Brain microvascular endothelial cell (primary cell): ENCODE measurements around the gene SLC44A2.
"Not testable (repeated sequence)": the region's sequence is repeated elsewhere in the genome, so short reads cannot be mapped to it uniquely, and the experiment has no call there.

Source experiments
- DNase-seq: peaks from one replicate; pipeline ENCODE4 v3.0.0-alpha.2; 2020
- H3K27ac ChIP-seq: fragments of 250-450 bp; sonication (Bioruptor Pico); 2 replicates; pipeline ENCODE4 v1.5.1; 2020; ENCODE audit warnings: mild to moderate bottlenecking, moderate library complexity
- H3K27me3 ChIP-seq: fragments of 250-450 bp; sonication (Bioruptor Pico); replicated peaks from 2 replicates; pipeline ENCODE4 v1.5.1; 2020; ENCODE audit warnings: mild to moderate bottlenecking
- H3K36me3 ChIP-seq: fragments of 250-450 bp; sonication (Bioruptor Pico); replicated peaks from 2 replicates; pipeline ENCODE4 v1.5.1; 2020; ENCODE audit warnings: mild to moderate bottlenecking
- H3K4me3 ChIP-seq: 2 replicates; pipeline ENCODE4 v1.5.1; 2011; ENCODE audit warnings: low read depth, mild to moderate bottlenecking, control low read depth, low read length, moderate library complexity
- in situ Hi-C: cut with HindIII; loops from 2 replicates; pipeline ENCODE4 v1.10.0; 2017; ENCODE audit warnings: low sequenced_read_pairs, low pct_ligation_motif_present
- TF ChIP-seq, protein P1 (sequence below): IDR thresholded peaks from 2 replicates; pipeline ENCODE4 v1.5.1; 2011; ENCODE audit warnings: low read depth, mild to moderate bottlenecking, moderate library complexity, low read length, control low read depth, inconsistent platforms; ENCODE audit errors: missing control alignments

SLC44A2 gene

DNA sequence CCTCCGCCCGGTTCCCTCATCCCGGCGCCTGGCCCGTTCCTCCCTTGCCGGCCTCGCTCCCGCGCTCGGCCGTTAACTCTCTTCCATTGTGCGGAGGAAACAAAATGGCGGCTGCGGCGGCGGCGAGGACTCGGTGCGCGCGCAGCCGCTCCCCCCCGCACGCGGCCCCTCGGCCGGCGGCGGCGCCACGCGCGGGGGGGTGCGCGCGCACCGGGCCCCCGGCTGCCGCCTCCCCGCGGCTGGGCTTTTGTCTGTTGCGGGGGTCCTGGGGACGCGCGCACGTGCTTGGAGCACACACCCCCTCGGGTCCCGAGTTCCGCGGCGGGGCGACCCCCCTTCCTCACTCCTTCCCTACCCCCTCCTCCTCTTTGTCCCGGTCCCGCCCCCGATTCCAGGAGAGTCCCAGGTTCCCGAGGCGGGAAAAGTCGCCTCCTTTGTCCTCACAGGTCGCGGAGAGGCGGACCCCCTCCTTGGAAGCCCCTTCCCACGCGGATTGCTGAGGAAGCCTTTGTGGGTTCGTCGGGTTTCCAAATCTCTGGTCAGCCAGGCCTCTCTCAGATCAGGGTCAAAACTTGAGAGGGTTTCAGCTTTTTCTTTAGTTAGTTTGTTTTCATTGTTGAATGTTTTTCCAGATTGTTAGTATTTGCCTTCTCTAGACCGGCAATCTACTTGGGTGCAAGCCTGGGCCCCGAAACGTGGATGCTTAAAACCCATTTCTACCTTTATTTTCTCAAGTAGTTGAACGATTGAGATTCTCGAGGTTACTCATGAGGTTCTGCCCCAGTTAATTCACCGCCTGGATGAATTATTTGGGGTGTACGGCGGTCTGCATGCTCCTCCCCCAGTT, 29.5 kb downstream of the SLC44A2 start:
- peak overlapping the region; percentile 95 for H3K4me3 ChIP-seq
- H3K27me3 ChIP-seq = no peaks in the 10 kb centered on the region
- DNase-seq = no peak
- peak overlapping the region; percentile 91 for H3K27ac ChIP-seq
- TF ChIP-seq, protein P1, sequence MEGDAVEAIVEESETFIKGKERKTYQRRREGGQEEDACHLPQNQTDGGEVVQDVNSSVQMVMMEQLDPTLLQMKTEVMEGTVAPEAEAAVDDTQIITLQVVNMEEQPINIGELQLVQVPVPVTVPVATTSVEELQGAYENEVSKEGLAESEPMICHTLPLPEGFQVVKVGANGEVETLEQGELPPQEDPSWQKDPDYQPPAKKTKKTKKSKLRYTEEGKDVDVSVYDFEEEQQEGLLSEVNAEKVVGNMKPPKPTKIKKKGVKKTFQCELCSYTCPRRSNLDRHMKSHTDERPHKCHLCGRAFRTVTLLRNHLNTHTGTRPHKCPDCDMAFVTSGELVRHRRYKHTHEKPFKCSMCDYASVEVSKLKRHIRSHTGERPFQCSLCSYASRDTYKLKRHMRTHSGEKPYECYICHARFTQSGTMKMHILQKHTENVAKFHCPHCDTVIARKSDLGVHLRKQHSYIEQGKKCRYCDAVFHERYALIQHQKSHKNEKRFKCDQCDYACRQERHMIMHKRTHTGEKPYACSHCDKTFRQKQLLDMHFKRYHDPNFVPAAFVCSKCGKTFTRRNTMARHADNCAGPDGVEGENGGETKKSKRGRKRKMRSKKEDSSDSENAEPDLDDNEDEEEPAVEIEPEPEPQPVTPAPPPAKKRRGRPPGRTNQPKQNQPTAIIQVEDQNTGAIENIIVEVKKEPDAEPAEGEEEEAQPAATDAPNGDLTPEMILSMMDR = no peak
- H3K36me3 ChIP-seq = no peaks in the 10 kb centered on the region
- in situ Hi-C loops = no loop called here

DNA sequence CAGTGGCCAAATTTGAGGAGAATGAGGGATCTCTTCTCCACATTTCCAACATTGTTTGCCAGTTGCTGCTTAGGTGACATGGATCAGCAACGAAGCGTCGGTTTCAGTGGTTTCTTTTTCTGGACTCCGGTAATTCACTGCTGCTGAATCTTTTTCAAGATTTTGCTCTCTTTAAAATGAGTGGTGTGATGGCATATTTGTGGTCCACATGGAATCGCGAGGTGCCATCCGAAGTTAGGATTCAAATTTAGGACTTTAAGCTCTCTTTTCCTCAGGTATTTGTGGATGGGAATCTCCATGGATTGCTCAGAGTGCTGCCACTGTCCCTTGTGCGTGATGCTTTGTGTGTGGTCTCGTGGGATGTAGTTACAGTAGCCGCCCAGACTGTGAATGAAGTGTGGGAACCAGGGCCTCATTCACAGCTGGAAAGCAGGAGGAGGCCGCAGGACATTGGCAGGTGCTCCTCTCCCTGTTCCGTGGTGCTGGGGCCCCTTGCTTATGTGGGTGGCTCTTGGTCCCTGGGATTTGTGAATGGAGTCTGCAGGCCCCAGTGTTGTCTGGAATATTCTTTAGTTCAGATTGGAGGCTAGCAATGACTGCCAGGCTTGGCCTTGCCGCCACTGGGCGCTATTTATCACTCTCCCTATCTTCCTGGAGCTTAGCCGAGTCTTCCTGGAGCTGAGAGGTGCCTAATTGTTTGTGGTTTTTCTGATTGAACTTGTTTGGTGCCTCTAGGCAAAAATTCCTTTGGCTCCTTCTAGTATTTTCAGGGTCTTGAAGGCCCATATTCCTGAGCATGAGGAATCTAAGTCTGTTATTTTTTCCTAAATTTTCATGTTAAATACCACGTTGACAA, 30.3 kb downstream of the SLC44A2 start:
- in situ Hi-C loops = no loop called here
- peak; percentile 41 for DNase-seq

DNA sequence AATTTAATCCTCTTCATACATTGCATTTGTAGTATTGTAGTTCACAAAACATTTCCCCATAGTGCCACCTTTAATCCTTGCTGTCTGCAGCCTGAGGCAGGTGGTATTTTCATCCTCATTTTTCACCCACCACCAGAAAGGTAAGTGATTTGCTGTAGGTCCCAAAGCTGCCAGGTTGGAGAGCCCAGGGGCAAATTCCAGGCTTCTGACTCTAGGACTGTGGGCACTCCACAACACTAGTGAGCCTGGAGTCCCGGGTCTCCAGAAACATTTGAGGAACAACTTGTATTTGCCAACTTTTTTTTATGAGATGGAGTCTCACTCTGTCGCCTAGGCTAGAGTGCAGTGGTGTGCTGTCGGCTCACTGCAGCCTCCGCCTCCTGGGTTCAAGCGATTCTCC, 35.0 kb downstream of the SLC44A2 start:
- TF ChIP-seq, protein P1 = no peak
- Histone ChIP-seq H3K4me3 (no peak overlapping the region), H3K27ac (no peak overlapping the region), H3K36me3 (no peaks in the 10 kb centered on the region), H3K27me3 (no peaks in the 10 kb centered on the region)
- in situ Hi-C loops = no loop called here
- no peak for DNase-seq

More for the DNA sequence above, 30.3 kb downstream of the SLC44A2 start:
- peak overlapping the region; percentile 95 for H3K4me3 ChIP-seq
- no peaks in the 10 kb centered on the region for H3K27me3 ChIP-seq
- peak overlapping the region; percentile 91 for H3K27ac ChIP-seq
- TF ChIP-seq, protein P1 = peak; percentile 37
- H3K36me3 ChIP-seq = no peaks in the 10 kb centered on the region

DNA sequence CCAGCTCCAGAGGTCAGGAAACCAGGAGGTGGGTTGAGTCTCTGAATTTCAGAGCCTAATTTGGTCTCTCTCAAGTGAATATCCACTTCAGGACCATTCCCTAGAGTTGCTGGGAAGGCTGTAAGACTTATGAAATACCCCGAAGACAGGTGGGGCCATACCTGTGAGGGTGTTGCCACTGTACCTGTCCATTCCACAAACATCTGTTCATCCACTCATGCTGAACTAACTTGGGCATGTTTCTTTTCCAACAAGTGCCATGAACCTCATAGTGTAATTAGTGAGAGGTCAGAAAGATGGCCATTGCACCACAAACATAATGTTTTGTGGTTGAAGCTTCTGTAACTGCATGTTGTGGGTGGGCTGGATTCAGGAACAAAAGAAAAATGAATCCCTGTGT, 36.6 kb downstream of the SLC44A2 start:
- TF ChIP-seq, protein P1 = no peak
- H3K27ac ChIP-seq = no peak overlapping the region
- H3K27me3 ChIP-seq = no peaks in the 10 kb centered on the region
- no peaks in the 10 kb centered on the region for H3K36me3 ChIP-seq
- no peak for DNase-seq
- in situ Hi-C loops = no loop called here
- H3K4me3 ChIP-seq = no peak overlapping the region

DNA sequence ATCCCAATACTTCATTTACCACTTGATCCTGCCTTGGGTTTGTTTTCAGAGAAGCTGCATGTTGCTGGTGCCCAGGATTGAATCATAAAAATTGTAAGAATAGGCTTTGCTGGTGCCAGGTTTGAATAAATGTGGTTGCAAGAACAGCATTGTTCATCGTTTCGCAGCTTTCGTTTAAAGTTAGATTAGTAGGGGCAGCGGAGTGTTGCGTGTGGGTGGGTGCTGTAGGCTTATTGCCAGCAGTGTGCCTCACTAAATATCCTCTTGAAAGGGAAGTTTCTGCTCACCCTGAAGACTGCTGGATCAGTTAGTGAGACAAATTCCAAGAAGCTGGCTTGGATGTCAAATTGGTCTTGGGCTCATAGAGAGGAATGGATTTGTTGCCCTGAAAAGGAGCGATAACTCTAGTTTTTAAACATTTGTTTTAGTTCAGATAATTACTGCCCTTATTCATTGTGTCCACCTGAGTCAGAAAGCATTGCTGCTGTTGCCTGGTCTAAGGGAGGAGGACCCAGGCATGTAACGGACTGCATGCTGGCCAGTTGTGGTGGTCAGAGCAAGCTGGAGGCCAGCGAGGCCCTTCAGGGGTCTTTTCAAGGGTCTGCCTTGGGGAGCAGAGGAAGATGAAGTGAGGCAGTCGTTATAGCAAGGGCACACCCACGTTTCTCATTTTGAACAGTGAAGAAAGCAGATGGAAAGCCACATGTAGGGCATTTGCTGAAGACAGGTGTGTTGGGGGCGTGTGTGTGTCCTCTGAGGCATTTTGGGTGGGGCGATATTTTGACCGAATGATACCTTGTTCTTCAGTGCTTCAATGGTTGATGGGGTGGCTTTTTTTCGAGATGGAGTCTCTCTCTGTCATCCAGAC, 37.3 kb downstream of the SLC44A2 start:
- Histone ChIP-seq H3K36me3 (no peaks in the 10 kb centered on the region), H3K27ac (no peak overlapping the region), H3K27me3 (no peaks in the 10 kb centered on the region), H3K4me3 (no peak overlapping the region)
- DNase-seq = peak; percentile 7
- TF ChIP-seq, protein P1 = no peak
- in situ Hi-C loops = no loop called here

DNA sequence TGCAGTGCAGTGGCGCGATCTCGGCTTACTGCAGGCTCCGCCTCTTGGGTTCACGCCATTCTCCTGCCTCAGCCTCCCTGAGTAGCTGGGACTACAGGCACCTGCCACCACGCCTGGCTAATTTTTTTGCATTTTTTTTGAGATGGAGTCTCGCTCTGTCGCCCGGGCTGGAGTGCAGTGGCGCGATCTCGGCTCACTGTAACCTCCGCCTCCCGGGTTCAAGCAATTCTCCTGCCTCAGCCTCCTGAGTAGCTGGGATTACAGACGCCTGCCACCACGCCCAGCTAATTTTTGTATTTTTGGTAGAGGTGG, 37.9 kb downstream of the SLC44A2 start:
- H3K4me3 ChIP-seq, H3K27me3 ChIP-seq, DNase-seq, H3K27ac ChIP-seq, in situ Hi-C loops, H3K36me3 ChIP-seq: not testable (repeated sequence)
